Activated naive CD4-positive, alpha-beta T cell treated with anti-CD3 and anti-CD28 coated beads for 36 hours (primary cell): ENCODE data around the gene KCNQ1OT1. TPM values are rescaled to one million over a fixed set of nuclear protein-coding genes. Genes with fewer than 3 reads are reported as not detected.

Experiments
- CTCF ChIA-PET: fragments of 350-600 bp; sonication (Branson Sonifier 250); formaldehyde crosslinking; loops from one replicate; lab custom pipeline; 2021; ENCODE audit warnings: antibody characterized with exemption; lab: Charles Lee
- DNase-seq: peaks from one replicate; pipeline ENCODE4 v3.0.0-alpha.2; 2020
- H3K27ac Mint-ChIP-seq: one replicate; pipeline ENCODE4 v1.8.0; 2021; ENCODE audit warnings: mild to moderate bottlenecking, mixed read lengths
- H3K27me3 Mint-ChIP-seq: one replicate; pipeline ENCODE4 v1.8.0; 2021; ENCODE audit warnings: low read depth, mixed read lengths
- H3K36me3 Mint-ChIP-seq: one replicate; pipeline ENCODE4 v1.8.0; 2021; ENCODE audit warnings: low read depth, mixed read lengths
- H3K4me1 Mint-ChIP-seq: one replicate; pipeline ENCODE4 v1.8.0; 2021; ENCODE audit warnings: low read depth, mixed read lengths
- H3K4me3 Mint-ChIP-seq: one replicate; pipeline ENCODE4 v1.8.0; 2021; ENCODE audit warnings: mild to moderate bottlenecking, moderate library complexity, mixed read lengths
- H3K9me3 Mint-ChIP-seq: one replicate; pipeline ENCODE4 v1.8.0; 2021; ENCODE audit warnings: mixed read lengths
- intact Hi-C: fragments of 100-400 bp; cut with micrococcal nuclease; formaldehyde crosslinking; loops from one replicate; pipeline ENCODE4 v1.15.1; 2023
- total RNA-seq, 2 experiments: library from RNA; stranded (reverse); gene quantifications; one replicate each; pipeline ENCODE4 v1.2.3, GENCODE V29; 2021

The KCNQ1OT1 gene
- total RNA-seq, 2 experiments from 2014 or later = 0.17 to 0.20 TPM

DNA sequence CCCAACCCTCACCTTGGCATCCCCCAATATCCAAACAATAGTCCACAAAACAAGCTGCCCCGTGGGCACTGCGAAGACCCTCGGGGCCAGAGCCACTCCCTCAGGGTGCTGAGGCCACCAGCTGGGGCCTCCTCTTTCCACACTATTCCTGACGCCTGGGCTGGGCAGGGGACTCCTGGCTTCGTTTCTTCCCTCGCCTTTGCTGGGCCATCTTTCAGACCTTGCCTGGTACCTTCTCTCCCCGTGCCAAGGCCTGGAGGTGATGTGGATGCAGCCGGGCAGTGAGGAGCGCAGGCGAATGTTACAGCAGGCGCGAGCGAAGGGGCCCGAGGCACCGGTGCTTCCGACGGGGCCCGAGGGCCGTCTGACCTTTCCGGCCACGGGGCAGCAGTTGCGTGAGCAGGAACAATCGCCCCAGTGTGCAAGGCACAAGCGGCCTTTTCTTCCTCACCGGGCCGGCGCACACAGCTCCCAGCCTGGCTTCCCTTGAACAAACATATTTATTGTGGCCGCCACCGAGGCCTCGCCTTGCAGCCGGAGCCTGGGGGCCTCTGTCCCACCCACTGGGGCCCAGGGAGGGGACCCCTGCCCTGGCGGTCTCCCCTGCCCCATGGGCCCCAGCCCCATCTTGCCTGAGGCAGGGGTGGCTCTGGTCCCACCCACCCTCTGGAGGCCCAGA is 32.6 kb upstream of the KCNQ1OT1 start:
- no peaks in the 10 kb centered on the region for H3K9me3 Mint-ChIP-seq
- no peaks in the 10 kb centered on the region for H3K36me3 Mint-ChIP-seq
- H3K27ac Mint-ChIP-seq = no peak overlapping the region
- no peaks in the 10 kb centered on the region for H3K4me1 Mint-ChIP-seq
- no peak for DNase-seq
- CTCF ChIA-PET = no interaction called here
- no peaks in the 10 kb centered on the region for H3K27me3 Mint-ChIP-seq
- intact Hi-C loops = no loop called here
- H3K4me3 Mint-ChIP-seq = no peak overlapping the region

DNA sequence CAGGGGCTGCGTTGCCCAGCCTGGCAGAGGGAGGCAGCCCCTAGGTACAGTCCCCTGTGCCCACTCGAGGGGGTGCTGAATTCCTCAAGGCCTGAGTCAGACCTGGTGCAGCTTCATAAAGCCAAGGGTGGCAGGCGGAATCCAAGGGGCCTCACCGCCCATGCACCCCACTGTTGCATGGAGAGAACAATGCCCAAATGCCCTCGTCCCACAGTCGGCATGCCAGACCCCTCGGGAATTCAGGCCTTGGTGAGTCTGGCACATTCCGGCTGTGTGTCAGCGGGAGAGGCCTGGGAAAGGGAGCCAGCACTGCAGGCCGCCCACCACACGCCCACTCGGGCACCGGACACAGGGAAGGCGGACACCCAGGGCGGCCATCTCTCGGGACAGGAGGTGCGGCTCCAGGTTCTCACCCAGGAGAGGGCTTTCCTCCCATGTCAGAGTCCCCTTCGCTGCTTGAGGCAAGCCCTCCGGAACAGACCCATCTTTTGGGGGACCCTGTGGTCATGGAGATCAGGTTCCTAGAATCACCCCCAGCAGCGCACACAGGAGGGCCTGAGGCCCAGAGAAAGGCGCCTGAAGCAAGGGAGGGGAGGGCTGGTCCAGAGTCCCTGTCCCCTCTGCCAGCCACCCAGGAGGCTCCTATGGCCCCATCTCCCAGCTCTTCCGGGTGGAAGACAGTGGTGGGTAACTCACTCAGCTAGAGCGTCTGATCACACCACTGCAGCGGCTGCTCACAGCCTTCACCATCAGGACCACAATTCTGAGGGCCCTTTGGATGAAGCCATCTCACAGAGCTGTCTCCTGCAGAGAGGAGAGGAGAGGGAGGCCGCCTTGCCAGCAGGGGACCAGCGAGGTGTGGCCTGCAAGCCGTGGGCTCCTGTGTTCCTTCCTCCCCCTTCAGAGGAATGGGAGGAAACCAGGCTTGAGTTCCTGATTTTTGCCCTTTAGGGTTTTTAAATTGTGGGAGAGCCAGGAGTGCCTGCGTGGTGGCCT is 31.6 kb upstream of the KCNQ1OT1 start:
- Mint-ChIP-seq H3K36me3 (no peaks in the 10 kb centered on the region), H3K4me3 (no peak overlapping the region), H3K9me3 (no peaks in the 10 kb centered on the region), H3K27me3 (no peaks in the 10 kb centered on the region), H3K4me1 (no peaks in the 10 kb centered on the region), H3K27ac (no peak overlapping the region)
- intact Hi-C loops = no loop called here
- CTCF ChIA-PET = no interaction called here
- DNase-seq = no peak

DNA sequence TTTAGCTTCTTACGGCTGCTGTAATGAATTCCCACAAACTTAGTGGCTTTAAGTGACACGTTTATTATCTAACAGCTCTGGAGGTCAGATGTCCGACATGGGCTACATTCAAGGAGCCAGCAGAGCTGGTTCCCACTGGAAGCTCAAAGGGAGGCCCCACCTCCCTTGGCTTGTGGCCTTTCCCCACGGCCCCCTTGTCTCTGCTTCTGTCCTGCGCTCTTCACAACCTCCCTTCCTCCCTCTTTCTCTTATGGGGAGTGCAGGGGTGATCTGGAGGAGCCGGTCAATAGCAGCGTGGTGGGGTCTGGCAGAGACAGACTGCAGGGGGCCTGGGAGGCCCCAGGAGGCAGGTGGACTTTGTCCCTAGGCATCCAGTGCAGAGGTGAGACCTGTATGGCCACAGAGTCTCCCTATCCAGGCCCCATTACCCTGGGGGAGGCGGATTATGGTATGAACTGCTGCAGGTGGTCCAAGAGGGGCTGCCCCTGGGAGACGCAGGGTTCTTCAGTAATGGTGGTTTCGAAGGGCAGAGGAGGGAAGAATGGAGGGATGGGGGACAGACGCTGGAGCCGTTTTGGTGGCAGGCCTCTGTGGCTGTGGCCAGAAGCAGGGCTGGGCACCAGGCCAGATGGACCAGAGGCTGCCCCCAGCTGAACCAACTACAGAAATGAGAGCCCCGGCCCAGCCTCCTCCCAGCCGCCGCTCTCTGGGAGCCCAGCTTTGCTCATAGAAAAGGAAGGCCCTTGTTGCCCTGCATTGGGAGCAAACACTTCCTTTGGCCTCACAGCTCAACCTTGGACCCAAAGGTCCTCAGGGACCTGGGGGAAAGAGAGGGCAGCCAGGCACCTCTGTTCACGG is 30.7 kb upstream of the KCNQ1OT1 start:
- no peak overlapping the region for H3K27ac Mint-ChIP-seq
- H3K9me3 Mint-ChIP-seq = no peaks in the 10 kb centered on the region
- H3K4me1 Mint-ChIP-seq = no peaks in the 10 kb centered on the region
- no peak for DNase-seq
- intact Hi-C loops = no loop called here
- H3K4me3 Mint-ChIP-seq = no peak overlapping the region
- no peaks in the 10 kb centered on the region for H3K27me3 Mint-ChIP-seq
- CTCF ChIA-PET = no interaction called here
- H3K36me3 Mint-ChIP-seq = no peaks in the 10 kb centered on the region

DNA sequence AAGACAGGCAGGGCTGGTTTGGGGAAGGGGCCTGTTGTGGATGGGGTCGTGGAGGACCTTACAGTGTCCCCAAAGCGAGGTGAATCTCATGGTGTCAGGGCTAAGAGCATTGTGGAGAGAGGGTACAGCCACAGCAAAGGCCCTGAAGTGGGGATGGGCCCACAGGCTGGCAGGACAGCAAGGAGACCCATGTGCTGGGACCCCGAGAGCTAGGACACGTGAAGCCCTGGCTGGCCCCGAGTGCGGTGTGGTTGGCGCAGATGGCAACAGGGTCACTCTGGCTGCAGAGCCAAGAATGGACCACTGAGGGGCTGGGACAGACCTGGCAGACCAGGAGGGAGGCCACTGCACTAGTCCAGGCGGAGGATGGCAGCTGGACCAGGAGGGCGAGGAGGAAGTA is 30.0 kb upstream of the KCNQ1OT1 start:
- DNase-seq = no peak
- H3K36me3 Mint-ChIP-seq = no peaks in the 10 kb centered on the region
- no peak overlapping the region for H3K4me3 Mint-ChIP-seq
- H3K27ac Mint-ChIP-seq = no peak overlapping the region
- intact Hi-C loops = no loop called here
- CTCF ChIA-PET = no interaction called here
- H3K4me1 Mint-ChIP-seq = no peaks in the 10 kb centered on the region
- H3K9me3 Mint-ChIP-seq = no peaks in the 10 kb centered on the region
- no peaks in the 10 kb centered on the region for H3K27me3 Mint-ChIP-seq

DNA sequence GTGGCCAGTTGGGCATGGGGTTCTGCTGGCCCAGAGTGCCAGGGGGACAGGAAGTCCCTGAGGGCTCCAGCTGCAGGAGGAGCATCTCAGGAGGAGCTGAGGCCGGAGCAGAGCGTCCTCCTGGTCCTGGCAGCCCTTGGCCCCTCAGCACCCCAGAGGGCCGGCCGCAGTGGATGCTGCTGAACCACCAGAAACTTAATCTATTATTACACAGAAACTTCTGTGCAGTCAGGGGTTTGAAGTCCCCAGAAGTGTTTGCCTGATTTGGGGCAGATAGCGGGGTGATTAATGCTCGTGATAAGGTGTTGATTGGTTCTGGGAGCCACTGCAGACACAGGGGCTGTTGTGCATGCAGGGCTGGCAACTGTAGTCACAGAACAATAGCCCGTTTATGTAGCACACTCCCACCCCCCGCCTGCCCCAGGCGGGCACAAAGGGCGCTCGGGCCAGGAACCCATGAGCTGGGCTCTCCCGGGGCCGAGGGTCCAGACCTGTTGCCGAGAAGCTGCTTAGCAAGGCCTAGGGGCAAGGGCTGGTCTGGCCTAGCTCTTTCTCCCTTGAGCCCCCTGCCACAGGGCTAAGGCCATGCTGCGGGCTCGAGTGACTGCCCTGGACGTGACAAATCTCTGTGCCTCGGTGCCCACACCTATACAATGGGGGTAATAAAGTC is 29.0 kb upstream of the KCNQ1OT1 start:
- no peak overlapping the region for H3K27ac Mint-ChIP-seq
- H3K9me3 Mint-ChIP-seq = no peaks in the 10 kb centered on the region
- no peaks in the 10 kb centered on the region for H3K27me3 Mint-ChIP-seq
- H3K4me1 Mint-ChIP-seq = no peaks in the 10 kb centered on the region
- CTCF ChIA-PET = interaction anchor here (0.6 kb wide), 1 partner anchor 300 kb away, joined by 4 read pairs; no protein-coding TSS in a partner anchor
- no peak for DNase-seq
- intact Hi-C loops = no loop called here
- no peaks in the 10 kb centered on the region for H3K36me3 Mint-ChIP-seq
- no peak overlapping the region for H3K4me3 Mint-ChIP-seq

DNA sequence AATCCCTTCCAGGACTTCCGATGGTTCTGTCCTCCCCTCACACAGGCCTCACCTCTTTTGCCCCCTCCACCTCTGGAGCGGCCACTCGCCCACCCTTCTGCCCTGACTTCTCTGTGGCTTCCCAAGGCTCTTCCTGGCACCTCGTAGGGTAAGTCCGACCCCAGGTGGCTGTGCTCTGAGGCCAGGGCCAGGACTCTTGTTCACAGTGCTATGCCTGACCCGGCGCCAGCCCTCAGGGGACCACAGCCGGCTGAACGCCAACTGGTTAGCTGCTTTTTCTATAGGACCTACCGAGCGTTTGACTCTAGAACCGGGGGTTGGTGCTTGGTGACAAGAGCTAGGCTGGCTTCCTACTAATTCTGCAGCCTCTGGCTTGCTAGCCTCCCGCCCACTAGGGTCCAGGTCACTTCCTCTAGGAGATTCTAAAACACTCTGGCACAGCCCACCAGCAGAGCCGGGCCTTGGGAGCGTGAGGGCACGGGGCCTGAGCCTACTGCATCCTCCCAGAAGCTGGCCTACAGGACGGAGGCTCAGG is 28.4 kb upstream of the KCNQ1OT1 start:
- Mint-ChIP-seq H3K27me3 (no peaks in the 10 kb centered on the region), H3K9me3 (no peaks in the 10 kb centered on the region)

DNA sequence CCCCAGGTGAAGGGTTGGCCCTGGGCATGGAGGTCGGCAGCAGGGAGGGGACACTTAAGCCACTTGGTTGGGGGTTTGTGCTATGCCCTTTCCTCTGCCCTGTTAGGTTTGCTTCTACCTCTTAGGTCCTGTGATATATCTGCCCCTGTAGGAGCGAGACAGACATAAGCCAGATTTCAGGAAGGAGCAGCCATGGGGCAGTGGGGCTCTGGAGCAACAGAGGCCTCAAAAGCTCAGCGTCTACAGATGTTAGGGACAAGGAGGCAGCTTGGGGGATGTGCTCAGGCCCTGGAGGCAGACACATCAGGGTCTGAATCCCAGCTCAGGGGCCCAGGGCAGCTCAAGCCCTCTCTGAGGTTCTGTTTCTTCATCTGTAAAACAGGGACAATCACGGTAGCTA is 27.2 kb upstream of the KCNQ1OT1 start:
- no peaks in the 10 kb centered on the region for H3K9me3 Mint-ChIP-seq
- no peaks in the 10 kb centered on the region for H3K4me1 Mint-ChIP-seq
- CTCF ChIA-PET = no interaction called here
- no peaks in the 10 kb centered on the region for H3K36me3 Mint-ChIP-seq
- no peaks in the 10 kb centered on the region for H3K27me3 Mint-ChIP-seq
- no peak overlapping the region for H3K27ac Mint-ChIP-seq
- no peak overlapping the region for H3K4me3 Mint-ChIP-seq
- DNase-seq = no peak
- intact Hi-C loops = no loop called here

More for the DNA sequence above, 28.4 kb upstream of the KCNQ1OT1 start:
- CTCF ChIA-PET = interaction anchor here (0.6 kb wide), 2 partner anchors 143 to 299 kb away, joined by 3 to 4 read pairs; no protein-coding TSS in a partner anchor
- Mint-ChIP-seq H3K27ac (no peak overlapping the region), H3K4me3 (no peak overlapping the region), H3K36me3 (no peaks in the 10 kb centered on the region), H3K4me1 (no peaks in the 10 kb centered on the region)
- no peak for DNase-seq
- intact Hi-C loops = no loop called here

DNA sequence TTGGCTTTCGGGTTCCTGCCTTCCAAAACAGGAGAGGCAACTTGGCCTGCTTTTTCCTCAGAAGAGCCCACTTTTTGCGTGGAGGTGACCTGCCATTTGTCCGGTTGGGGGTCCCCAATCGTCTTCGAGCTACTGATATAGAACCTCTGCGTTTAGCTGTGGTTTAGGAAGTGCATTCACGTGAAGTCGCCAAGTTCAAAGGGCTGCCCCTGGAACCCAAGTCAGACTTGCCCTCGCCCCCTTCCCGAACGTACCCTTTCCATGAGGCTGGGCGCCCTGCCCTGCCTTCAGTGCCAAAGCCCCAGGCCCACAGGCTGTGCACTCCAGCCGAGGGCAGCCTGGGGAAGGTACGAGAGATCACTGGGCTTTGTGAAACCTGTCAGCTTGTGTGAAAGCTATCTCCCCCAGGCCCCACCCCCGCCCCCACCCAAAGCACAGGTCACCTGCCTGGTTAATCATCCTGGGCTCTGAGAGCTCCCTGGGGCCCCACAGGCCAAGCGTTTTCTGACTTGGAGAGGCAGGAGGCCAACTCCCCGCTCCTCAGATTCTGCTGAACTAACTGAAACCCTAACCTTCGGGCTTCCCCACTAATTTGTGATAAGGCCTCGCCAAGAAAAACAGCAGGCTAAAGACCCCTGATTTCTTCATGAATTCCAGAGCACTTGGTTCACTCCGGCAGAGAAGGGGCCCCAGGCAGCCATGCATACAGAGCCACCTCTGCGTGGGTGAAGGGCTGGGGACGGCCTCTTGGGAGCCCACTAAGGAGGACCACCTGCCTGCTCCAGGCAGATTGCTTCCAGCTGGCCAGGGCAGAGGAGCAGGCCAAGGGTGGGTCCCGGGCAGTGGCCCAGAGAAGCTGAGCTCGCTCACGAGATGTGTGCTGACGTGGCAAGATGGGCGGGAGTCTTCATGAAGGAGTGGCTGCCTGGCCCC is 25.8 kb upstream of the KCNQ1OT1 start:
- intact Hi-C loops = no loop called here
- Mint-ChIP-seq H3K27ac (no peak overlapping the region), H3K27me3 (no peaks in the 10 kb centered on the region), H3K9me3 (no peaks in the 10 kb centered on the region), H3K4me1 (no peaks in the 10 kb centered on the region), H3K36me3 (no peaks in the 10 kb centered on the region), H3K4me3 (no peak overlapping the region)
- CTCF ChIA-PET = no interaction called here
- no peak for DNase-seq

DNA sequence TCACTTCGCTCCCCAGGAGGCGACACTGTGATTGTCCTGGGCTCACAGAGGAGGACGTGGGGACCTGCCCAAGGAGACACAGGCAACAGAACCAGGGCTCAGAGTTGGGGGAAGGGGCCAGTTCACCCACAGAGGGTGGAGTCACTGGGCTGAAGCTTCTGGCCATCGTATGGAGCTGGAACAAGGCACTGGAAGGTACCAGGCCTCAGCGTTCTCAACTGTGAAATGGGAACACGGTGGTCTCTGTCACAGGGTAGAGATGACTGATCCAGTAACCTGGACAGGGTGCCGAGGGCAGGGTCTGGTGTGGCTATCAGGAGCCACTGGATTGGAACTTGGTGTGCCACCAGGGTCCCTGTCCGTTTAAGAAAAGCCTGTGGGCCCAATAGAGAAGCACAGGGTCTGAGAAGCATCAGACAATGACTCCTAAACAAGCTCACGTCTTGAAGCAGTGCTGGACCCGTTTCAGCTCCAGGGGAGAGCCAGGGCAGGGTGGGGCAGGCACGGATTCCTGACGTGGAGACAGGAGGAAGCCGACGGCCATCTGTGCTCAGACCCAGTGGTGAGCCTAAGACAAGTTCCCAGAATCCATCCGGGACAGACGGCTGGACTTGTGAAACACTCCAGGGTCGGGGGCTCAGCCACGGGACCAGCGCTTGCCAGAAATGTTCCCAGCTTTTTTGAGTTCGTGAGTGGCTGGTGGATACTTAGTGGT is 25.0 kb upstream of the KCNQ1OT1 start:
- Mint-ChIP-seq H3K27ac (no peak overlapping the region), H3K9me3 (no peaks in the 10 kb centered on the region), H3K36me3 (no peaks in the 10 kb centered on the region), H3K4me1 (no peaks in the 10 kb centered on the region), H3K27me3 (no peaks in the 10 kb centered on the region), H3K4me3 (no peak overlapping the region)
- DNase-seq = no peak
- CTCF ChIA-PET = no interaction called here
- intact Hi-C loops = no loop called here

DNA sequence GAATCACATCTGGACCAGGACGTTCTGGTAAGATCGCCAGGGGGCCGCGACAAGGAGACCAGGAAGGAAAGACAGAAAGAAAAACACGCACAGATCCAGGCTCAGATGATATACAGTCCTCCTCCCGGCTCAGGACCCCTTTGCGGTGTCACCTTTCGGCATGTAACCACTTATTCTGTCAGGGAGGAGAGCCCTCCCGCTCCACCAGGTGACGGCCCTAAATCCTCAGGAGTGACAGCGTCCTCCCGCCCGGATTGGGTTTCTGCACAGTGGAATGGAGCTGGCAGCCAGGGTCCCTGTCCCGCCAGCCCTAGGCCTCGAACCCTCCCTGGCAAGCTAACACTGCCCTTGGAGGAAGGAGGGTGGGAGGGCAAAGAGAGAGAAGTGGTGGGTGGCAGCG is 24.3 kb upstream of the KCNQ1OT1 start:
- Mint-ChIP-seq H3K27ac (no peak overlapping the region), H3K27me3 (no peaks in the 10 kb centered on the region), H3K36me3 (no peaks in the 10 kb centered on the region), H3K9me3 (no peaks in the 10 kb centered on the region), H3K4me1 (no peaks in the 10 kb centered on the region), H3K4me3 (no peak overlapping the region)
- no peak for DNase-seq
- CTCF ChIA-PET = no interaction called here
- intact Hi-C loops = no loop called here
